HG03342 (cell line): ENCODE data around the gene TNP2.
A peak's percentile ranks its signal among the peaks of the same experiment; 100 is the strongest.

Source experiments
- ATAC-seq: cut with Tn5 transposase; IDR thresholded peaks from one replicate; pipeline ENCODE4 v1.9.1; 2021; ENCODE audit warnings: mild to moderate bottlenecking, moderate library complexity; ENCODE audit not compliant: unreplicated experiment

Gene TNP2

GRCh38 chr16:11245222-11245737 lies 23.8 kb downstream of the TNP2 start:
- no peak for ATAC-seq

- no peak for ATAC-seq
These were observed 26.5 kb downstream of the TNP2 start for GRCh38 chr16:11242658-11243057.

GRCh38 chr16:11241480-11242204 lies 27.5 kb downstream of the TNP2 start:
- no peak for ATAC-seq

GRCh38 chr16:11240636-11241473 lies 28.3 kb downstream of the TNP2 start:
- no peak for ATAC-seq

- ATAC-seq = no peak
These were observed 29.2 kb downstream of the TNP2 start for GRCh38 chr16:11239644-11240632.

- no peak for ATAC-seq
These were observed 30.6 kb downstream of the TNP2 start for GRCh38 chr16:11238272-11239202.

- ATAC-seq = no peak
These were observed 32.5 kb downstream of the TNP2 start for GRCh38 chr16:11236461-11237254.

GRCh38 chr16:11235703-11235991 lies 33.5 kb downstream of the TNP2 start:
- ATAC-seq = no peak

- no peak for ATAC-seq
These were observed 34.0 kb downstream of the TNP2 start for GRCh38 chr16:11234884-11235702.

GRCh38 chr16:11233727-11234376 lies 35.3 kb downstream of the TNP2 start:
- ATAC-seq = no peak

- ATAC-seq = peak; percentile 56
These were observed 36.0 kb downstream of the TNP2 start for GRCh38 chr16:11232852-11233726.

- ATAC-seq = no peak
These were observed 36.7 kb downstream of the TNP2 start for GRCh38 chr16:11232302-11232851.

- no peak for ATAC-seq
These were observed 37.7 kb downstream of the TNP2 start for GRCh38 chr16:11231367-11231970.

- ATAC-seq = no peak
These were observed 39.2 kb downstream of the TNP2 start for GRCh38 chr16:11229906-11230305.

GRCh38 chr16:11229432-11229831 lies 39.7 kb downstream of the TNP2 start:
- ATAC-seq = no peak
